Vagina (tissue), 2 donors: Measurements from ENCODE around the gene KRT3.

Experiments
- CTCF ChIP-seq, 3 experiments: fragments of 450-650 bp in 2 of 3; fragments of 200-600 bp in 1 of 3; sonication (generic) in 1 of 3; IDR thresholded peaks; one replicate each; pipeline ENCODE4 v1.5.1; 2017 to 2019; ENCODE audit warnings: antibody characterized with exemption in 3 of 3, mild to moderate bottlenecking in 2 of 3, moderate library complexity in 2 of 3
- POLR2A ChIP-seq, 2 donors: fragments of 450-650 bp; IDR thresholded peaks; one replicate each; pipeline ENCODE4 v1.6.1; 2017; ENCODE audit warnings: antibody characterized with exemption in 2 of 2, mild to moderate bottlenecking in 2 of 2, moderate library complexity in 2 of 2
- POLR2AphosphoS5 ChIP-seq, 2 donors: sonication (generic); formaldehyde crosslinking; IDR thresholded peaks; one replicate each; pipeline ENCODE4 v1.9.0; 2017; ENCODE audit warnings: antibody characterized with exemption in 2 of 2, mild to moderate bottlenecking in 2 of 2, low read depth in 1 of 2; ENCODE audit not compliant: insufficient read depth in 1 of 2

DNA sequence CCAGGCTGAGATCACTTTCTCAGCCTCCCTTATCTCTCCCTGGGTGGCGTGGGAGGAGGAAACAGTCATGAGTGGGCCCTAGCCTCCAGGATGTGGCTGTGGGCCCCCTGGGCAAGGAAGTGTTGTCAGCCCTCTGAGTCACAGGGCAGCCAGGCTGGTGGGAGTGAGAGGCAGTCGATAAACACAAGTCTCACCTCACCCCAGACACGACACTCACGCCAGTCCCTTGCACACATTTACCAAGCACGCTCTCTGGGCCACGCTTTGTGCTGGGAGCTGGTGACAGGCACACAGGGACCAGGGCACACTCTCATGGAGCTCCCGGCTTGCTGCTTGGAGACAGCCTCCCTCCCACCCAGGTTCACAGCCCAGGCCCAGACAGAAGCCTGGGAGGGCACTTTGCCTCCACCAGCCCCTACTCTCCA, 40.1 kb upstream of the KRT3 start:
- TF ChIP-seq CTCF (IDR thresholded peaks at IDR 0.05) = no peak
- no peak for TF ChIP-seq POLR2A (IDR thresholded peaks at IDR 0.05)
- TF ChIP-seq POLR2AphosphoS5 (IDR thresholded peaks at IDR 0.05; ENCODE audit: insufficient read depth in 1 of 2, low read depth in 1 of 2) = no peak
